SIG-M5 (cell line): ENCODE data around the gene EAF1.
"Not testable (repeated sequence)": the region's sequence is repeated elsewhere in the genome, so short reads cannot be mapped to it uniquely, and the experiment has no call there.

Experiments used
- DNase-seq: peaks from one replicate; lab custom pipeline; 2025; lab: John Stamatoyannopoulos, UW

EAF1 gene

DNA sequence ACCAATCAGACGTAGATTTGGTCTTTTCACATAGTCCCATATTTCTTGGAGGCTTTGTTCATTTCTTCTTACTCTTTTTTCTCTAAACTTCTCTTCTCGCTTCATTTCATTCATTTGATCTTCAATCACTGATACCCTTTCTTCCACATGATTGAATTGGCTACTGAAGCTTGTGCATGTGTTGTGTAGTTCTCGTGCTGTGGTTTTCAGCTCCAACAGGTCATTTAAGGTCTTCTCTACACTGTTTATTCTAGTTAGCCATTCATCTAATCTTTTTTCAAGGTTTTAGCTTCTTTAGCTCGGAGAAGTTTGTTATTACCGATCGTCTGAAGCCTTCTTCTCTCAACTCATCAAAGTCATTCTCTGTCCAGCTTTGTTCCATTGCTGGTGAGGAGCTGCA is 57.2 kb downstream of the EAF1 start:
- DNase-seq = not testable (repeated sequence)

DNA sequence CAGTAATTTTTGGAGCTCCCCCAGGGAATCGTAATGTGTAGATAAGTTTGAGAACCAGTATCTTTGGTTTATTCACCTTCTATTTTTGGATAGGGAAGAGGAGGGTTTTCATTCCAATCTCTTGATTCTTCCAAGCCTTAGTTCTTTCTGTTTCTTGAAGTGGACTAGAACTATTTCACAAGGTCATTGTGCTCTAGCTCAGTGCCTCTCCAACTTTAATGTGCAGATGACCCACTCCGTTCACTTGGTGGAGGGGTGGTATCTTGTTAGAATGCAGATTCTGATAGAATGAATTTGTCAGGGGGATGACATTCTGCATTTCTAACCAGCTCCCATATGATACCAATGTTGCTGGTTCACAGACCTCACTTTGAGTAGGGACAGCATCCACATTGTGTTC is 58.6 kb downstream of the EAF1 start:
- DNase-seq = no peak

DNA sequence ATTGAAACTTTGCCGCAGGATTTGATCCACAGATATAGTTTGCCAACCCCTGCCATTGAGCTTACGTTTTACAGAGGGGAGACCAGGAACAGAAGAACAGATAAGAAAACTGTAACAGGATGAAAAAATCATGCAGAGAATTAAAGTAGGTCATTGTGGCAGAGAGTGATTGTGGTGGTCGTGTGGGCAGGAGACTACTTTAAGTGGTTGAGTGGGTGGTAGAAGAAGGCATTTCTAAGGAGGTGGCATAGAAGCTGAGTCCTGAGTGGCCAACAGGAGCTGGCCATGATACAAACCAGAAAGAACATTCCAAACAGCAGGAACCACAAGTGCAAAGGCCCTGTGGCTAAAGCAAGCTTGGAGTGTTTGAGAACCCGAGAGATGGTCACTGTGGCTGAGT is 59.6 kb downstream of the EAF1 start:
- no peak for DNase-seq

GRCh38 chr3:15488002-15488401 is 60.6 kb downstream of the EAF1 start:
- no peak for DNase-seq

DNA sequence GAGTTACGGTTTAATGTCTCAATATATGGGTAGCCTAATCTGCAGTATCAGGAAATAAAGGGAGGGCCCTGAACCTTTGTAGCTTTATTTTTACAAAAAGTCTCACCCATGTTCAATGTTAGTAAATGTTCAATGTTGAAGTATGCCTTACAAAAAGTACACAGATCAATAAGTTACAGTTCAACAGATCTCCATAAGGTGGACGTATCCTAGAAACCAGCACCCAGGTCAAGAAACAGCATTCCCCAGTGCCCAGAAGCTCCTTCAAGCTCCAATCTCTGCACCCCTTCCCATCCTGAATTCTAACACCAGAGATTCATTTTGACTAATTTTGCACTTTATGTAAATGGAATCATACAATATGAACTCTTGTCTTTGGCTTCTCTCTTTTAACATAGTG is 62.8 kb downstream of the EAF1 start:
- no peak for DNase-seq

DNA sequence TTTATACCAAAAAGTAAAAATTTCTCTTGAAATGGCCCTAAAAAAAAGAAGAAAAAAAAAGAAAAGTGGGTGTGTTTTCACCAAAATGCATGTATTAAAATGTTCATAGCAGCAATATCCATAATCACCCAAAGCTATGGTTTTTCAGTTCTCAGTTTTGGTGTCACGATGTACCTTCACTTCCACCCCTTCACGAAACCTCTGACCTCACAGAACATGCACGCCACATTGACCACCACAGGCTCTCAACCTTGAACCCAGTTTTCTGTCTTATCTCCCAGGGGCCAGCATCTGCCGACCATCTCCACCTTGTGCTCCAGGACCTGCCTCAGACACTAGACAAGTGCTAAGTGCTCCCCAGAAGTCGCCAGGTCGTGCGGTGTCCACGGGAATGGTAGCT is 63.7 kb downstream of the EAF1 start:
- no peak for DNase-seq
